Measurements from ENCODE around the gene CAVIN1.

- TF ChIP-seq CTCF (IDR thresholded peaks at IDR 0.05 in 8 of 11, conservative IDR thresholded peaks at IDR 0.05 in 3 of 11) (no peak), POLR2AphosphoS5 (IDR thresholded peaks at IDR 0.05) (no peak)
These were observed 44.6 kb downstream of the CAVIN1 start for GRCh38 chr17:42378359-42378958.
